H1 (cell line): ENCODE measurements around the gene GRXCR2. TPM values are rescaled to one million over a fixed set of nuclear protein-coding genes. Genes with fewer than 3 reads are reported as not detected.

ENCODE experiments used
- NRF1 ChIP-seq: IDR thresholded peaks from 2 replicates; pipeline ENCODE4 v1.6.1; 2011; ENCODE audit warnings: mild to moderate bottlenecking, low read depth, low read length, improper control_type of control experiment
- SP1 ChIP-seq: IDR thresholded peaks from 2 replicates; pipeline ENCODE4 v1.6.1; 2011; ENCODE audit warnings: low read depth, low read length
- polyA plus RNA-seq, 7 experiments: library from polyadenylated mRNA; depleted of rRNA in 3 of 7; stranded (reverse) in 5 of 7; unstranded in 2 of 7; fragments of >200 nt in 5 of 7; fragments of 200-250 nt in 2 of 7; gene quantifications; 1 replicate in 5 of 7; 2 replicates in 1 of 7; 4 replicates in 1 of 7; pipeline versions ENCODE4 v1.2.1 to v1.2.3, GENCODE V29; 2011 to 2013; ENCODE audit warnings: missing spikeins in 2 of 7, mixed read lengths in 2 of 7
- total RNA-seq: library from RNA; stranded (reverse); fragmentation: NEBNext Ultra II Directional; extraction: Animal tissue kit (Norgen Biotek cat#: 25700); gene quantifications from 2 replicates; pipeline ENCODE4 v1.2.1, GENCODE V29; 2021
- TF ChIP-seq, protein P1 (sequence below): fragments of 300-600 bp; sonication (generic); IDR thresholded peaks from 2 replicates; pipeline ENCODE4 v1.7.1; 2012; ENCODE audit warnings: low read length, moderate library complexity, mild to moderate bottlenecking, inconsistent platforms; ENCODE audit not compliant: insufficient replicate concordance

Gene GRXCR2
- total and polyA plus RNA-seq, 2 of the 8 experiments (the other 6 are each of a cell fraction or from before 2014, with no cell fraction given) = not detected

GRCh38 chr5:145824040-145824439 lies 48.8 kb downstream of the GRXCR2 start (continued):
- TF ChIP-seq, protein P1, sequence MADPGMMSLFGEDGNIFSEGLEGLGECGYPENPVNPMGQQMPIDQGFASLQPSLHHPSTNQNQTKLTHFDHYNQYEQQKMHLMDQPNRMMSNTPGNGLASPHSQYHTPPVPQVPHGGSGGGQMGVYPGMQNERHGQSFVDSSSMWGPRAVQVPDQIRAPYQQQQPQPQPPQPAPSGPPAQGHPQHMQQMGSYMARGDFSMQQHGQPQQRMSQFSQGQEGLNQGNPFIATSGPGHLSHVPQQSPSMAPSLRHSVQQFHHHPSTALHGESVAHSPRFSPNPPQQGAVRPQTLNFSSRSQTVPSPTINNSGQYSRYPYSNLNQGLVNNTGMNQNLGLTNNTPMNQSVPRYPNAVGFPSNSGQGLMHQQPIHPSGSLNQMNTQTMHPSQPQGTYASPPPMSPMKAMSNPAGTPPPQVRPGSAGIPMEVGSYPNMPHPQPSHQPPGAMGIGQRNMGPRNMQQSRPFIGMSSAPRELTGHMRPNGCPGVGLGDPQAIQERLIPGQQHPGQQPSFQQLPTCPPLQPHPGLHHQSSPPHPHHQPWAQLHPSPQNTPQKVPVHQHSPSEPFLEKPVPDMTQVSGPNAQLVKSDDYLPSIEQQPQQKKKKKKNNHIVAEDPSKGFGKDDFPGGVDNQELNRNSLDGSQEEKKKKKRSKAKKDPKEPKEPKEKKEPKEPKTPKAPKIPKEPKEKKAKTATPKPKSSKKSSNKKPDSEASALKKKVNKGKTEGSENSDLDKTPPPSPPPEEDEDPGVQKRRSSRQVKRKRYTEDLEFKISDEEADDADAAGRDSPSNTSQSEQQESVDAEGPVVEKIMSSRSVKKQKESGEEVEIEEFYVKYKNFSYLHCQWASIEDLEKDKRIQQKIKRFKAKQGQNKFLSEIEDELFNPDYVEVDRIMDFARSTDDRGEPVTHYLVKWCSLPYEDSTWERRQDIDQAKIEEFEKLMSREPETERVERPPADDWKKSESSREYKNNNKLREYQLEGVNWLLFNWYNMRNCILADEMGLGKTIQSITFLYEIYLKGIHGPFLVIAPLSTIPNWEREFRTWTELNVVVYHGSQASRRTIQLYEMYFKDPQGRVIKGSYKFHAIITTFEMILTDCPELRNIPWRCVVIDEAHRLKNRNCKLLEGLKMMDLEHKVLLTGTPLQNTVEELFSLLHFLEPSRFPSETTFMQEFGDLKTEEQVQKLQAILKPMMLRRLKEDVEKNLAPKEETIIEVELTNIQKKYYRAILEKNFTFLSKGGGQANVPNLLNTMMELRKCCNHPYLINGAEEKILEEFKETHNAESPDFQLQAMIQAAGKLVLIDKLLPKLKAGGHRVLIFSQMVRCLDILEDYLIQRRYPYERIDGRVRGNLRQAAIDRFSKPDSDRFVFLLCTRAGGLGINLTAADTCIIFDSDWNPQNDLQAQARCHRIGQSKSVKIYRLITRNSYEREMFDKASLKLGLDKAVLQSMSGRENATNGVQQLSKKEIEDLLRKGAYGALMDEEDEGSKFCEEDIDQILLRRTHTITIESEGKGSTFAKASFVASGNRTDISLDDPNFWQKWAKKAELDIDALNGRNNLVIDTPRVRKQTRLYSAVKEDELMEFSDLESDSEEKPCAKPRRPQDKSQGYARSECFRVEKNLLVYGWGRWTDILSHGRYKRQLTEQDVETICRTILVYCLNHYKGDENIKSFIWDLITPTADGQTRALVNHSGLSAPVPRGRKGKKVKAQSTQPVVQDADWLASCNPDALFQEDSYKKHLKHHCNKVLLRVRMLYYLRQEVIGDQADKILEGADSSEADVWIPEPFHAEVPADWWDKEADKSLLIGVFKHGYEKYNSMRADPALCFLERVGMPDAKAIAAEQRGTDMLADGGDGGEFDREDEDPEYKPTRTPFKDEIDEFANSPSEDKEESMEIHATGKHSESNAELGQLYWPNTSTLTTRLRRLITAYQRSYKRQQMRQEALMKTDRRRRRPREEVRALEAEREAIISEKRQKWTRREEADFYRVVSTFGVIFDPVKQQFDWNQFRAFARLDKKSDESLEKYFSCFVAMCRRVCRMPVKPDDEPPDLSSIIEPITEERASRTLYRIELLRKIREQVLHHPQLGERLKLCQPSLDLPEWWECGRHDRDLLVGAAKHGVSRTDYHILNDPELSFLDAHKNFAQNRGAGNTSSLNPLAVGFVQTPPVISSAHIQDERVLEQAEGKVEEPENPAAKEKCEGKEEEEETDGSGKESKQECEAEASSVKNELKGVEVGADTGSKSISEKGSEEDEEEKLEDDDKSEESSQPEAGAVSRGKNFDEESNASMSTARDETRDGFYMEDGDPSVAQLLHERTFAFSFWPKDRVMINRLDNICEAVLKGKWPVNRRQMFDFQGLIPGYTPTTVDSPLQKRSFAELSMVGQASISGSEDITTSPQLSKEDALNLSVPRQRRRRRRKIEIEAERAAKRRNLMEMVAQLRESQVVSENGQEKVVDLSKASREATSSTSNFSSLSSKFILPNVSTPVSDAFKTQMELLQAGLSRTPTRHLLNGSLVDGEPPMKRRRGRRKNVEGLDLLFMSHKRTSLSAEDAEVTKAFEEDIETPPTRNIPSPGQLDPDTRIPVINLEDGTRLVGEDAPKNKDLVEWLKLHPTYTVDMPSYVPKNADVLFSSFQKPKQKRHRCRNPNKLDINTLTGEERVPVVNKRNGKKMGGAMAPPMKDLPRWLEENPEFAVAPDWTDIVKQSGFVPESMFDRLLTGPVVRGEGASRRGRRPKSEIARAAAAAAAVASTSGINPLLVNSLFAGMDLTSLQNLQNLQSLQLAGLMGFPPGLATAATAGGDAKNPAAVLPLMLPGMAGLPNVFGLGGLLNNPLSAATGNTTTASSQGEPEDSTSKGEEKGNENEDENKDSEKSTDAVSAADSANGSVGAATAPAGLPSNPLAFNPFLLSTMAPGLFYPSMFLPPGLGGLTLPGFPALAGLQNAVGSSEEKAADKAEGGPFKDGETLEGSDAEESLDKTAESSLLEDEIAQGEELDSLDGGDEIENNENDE = no peak
- no peak for TF ChIP-seq SP1
- TF ChIP-seq NRF1 = no peak
